SU-DHL-6 (cell line): ENCODE measurements around the gene PI16.

Source experiments
- EZH2phosphoT487 ChIP-seq: fragments of 200-600 bp; sonication (generic), shearing (Covaris generic); conservative IDR thresholded peaks from 2 replicates; pipeline ENCODE4 v1.6.1; 2018; ENCODE audit warnings: mild to moderate bottlenecking, antibody characterized with exemption, low read length, moderate library complexity, mixed read lengths
- TF ChIP-seq, protein P1 (sequence below): fragments of 200-600 bp; sonication (generic); IDR thresholded peaks from one replicate; pipeline ENCODE4 v1.5.1; 2017; ENCODE audit warnings: antibody characterized with exemption, mild to moderate bottlenecking, low read length, moderate library complexity; ENCODE audit not compliant: insufficient read depth, poor library complexity, severe bottlenecking

- TF ChIP-seq, protein P1, sequence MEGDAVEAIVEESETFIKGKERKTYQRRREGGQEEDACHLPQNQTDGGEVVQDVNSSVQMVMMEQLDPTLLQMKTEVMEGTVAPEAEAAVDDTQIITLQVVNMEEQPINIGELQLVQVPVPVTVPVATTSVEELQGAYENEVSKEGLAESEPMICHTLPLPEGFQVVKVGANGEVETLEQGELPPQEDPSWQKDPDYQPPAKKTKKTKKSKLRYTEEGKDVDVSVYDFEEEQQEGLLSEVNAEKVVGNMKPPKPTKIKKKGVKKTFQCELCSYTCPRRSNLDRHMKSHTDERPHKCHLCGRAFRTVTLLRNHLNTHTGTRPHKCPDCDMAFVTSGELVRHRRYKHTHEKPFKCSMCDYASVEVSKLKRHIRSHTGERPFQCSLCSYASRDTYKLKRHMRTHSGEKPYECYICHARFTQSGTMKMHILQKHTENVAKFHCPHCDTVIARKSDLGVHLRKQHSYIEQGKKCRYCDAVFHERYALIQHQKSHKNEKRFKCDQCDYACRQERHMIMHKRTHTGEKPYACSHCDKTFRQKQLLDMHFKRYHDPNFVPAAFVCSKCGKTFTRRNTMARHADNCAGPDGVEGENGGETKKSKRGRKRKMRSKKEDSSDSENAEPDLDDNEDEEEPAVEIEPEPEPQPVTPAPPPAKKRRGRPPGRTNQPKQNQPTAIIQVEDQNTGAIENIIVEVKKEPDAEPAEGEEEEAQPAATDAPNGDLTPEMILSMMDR: no peak
- no peak for TF ChIP-seq EZH2phosphoT487
These were observed 29.0 kb downstream of the PI16 start for GRCh38 chr6:36983538-36983937.
